ENCODE measurements around the gene SHROOM1.

DNA sequence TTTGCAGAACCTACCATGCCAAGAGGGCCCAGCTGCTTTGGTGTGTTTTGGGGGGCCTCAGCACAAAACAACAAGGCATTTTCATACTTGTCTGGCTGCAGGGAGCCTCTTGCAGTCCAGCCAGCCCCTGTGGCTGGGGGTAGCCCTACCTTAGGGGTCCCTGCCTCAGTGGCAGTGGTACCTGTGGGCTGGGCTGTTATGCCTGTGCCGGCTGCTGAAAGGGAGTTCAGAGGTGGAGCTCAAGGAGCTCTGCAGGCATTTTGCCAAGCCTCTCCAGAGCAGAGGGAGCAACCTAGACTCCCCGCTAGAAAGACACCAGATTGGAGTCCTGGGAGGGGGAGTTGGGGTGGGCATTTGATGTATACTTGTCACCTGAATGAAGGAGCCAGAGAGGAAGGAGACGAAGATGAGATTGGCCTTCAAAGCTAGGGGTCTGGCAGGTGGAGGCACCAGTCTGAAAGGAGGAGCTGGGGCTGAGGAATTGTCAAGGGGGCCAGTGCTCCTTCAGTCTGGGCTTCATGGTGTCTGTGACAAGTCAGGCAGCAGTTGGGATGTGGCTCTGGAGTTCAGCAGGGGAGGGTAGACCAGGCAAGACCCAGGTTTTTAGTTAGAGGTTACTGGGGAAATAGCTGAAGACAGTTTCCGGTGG is 1.5 kb downstream of the SHROOM1 start:
- TF ChIP-seq EZH2 (IDR thresholded peaks at IDR 0.05; ENCODE audit: borderline replicate concordance, insufficient read depth, low read length, poor library complexity, severe bottlenecking) = no peak
- TF ChIP-seq RAD21 (conservative IDR thresholded peaks at IDR 0.05) = no peak
